Activated naive CD4-positive, alpha-beta T cell treated with anti-CD3 and anti-CD28 coated beads, Interleukin-2, amount 50 U/mL, for 24 hours (primary cell): ENCODE data around the gene C4orf17.
"Not testable (repeated sequence)": the region's sequence is repeated elsewhere in the genome, so short reads cannot be mapped to it uniquely, and the experiment has no call there.

Experiments used
- H3K27ac Mint-ChIP-seq: one replicate; pipeline ENCODE4 v1.8.0; 2021; ENCODE audit warnings: mild to moderate bottlenecking, mixed read lengths
- H3K27me3 Mint-ChIP-seq: one replicate; pipeline ENCODE4 v1.8.0; 2021; ENCODE audit warnings: mixed read lengths
- H3K36me3 Mint-ChIP-seq: one replicate; pipeline ENCODE4 v1.8.0; 2021; ENCODE audit warnings: mixed read lengths
- H3K4me1 Mint-ChIP-seq: one replicate; pipeline ENCODE4 v1.8.0; 2021; ENCODE audit warnings: mixed read lengths
- H3K4me3 Mint-ChIP-seq: one replicate; pipeline ENCODE4 v1.8.0; 2021; ENCODE audit warnings: mild to moderate bottlenecking, mixed read lengths
- H3K9me3 Mint-ChIP-seq: one replicate; pipeline ENCODE4 v1.8.0; 2021; ENCODE audit warnings: mixed read lengths

C4orf17 gene

GRCh38 chr4:99510721-99511120, at the start of gene C4orf17:
C4orf17 (plus strand) TSS chr4:99511021; CDS start chr4:99513082, 2,061 bp downstream.
- Mint-ChIP-seq H3K9me3 (peaks cover 6% of the 10 kb centered on the region), H3K27ac (peak within 1 kb of the TSS; percentile 30), H3K4me1 (peaks cover 47% of the 10 kb centered on the region), H3K4me3 (no peak within 1 kb of the TSS), H3K27me3 (no peaks in the 10 kb centered on the region), H3K36me3 (peaks cover 1% of the 10 kb centered on the region)

GRCh38 chr4:99461623-99462401, 49.0 kb upstream of the C4orf17 start:
- no peak overlapping the region for H3K4me3 Mint-ChIP-seq
- peaks cover 3% of the 10 kb centered on the region for H3K27me3 Mint-ChIP-seq
- no peaks in the 10 kb centered on the region for H3K4me1 Mint-ChIP-seq
- no peak overlapping the region for H3K27ac Mint-ChIP-seq
- H3K9me3 Mint-ChIP-seq: no peaks in the 10 kb centered on the region
- H3K36me3 Mint-ChIP-seq: no peaks in the 10 kb centered on the region

GRCh38 chr4:99462875-99463464, 47.9 kb upstream of the C4orf17 start:
- Mint-ChIP-seq H3K27ac (no peak overlapping the region), H3K27me3 (peaks cover 3% of the 10 kb centered on the region), H3K36me3 (no peaks in the 10 kb centered on the region), H3K4me3 (no peak overlapping the region), H3K4me1 (no peaks in the 10 kb centered on the region), H3K9me3 (no peaks in the 10 kb centered on the region)

- Mint-ChIP-seq H3K9me3 (no peaks in the 10 kb centered on the region), H3K36me3 (no peaks in the 10 kb centered on the region), H3K27me3 (peaks cover 5% of the 10 kb centered on the region), H3K4me3 (no peak overlapping the region), H3K27ac (no peak overlapping the region), H3K4me1 (peaks cover 3% of the 10 kb centered on the region)
Measured at GRCh38 chr4:99463566-99463965, 47.3 kb upstream of the C4orf17 start.

- H3K4me1 Mint-ChIP-seq: peaks cover 3% of the 10 kb centered on the region
- no peak overlapping the region for H3K27ac Mint-ChIP-seq
- H3K36me3 Mint-ChIP-seq: no peaks in the 10 kb centered on the region
- peaks cover 4% of the 10 kb centered on the region for H3K27me3 Mint-ChIP-seq
- H3K9me3 Mint-ChIP-seq: no peaks in the 10 kb centered on the region
- H3K4me3 Mint-ChIP-seq: no peak overlapping the region
Measured at GRCh38 chr4:99467887-99468286, 42.9 kb upstream of the C4orf17 start.

- Mint-ChIP-seq H3K27ac (no peak overlapping the region), H3K27me3 (peaks cover 4% of the 10 kb centered on the region), H3K4me1 (peaks cover 3% of the 10 kb centered on the region), H3K4me3 (no peak overlapping the region), H3K9me3 (no peaks in the 10 kb centered on the region), H3K36me3 (no peaks in the 10 kb centered on the region)
Measured at GRCh38 chr4:99468889-99469288, 41.9 kb upstream of the C4orf17 start.

- peaks cover 3% of the 10 kb centered on the region for H3K4me1 Mint-ChIP-seq
- H3K27me3 Mint-ChIP-seq: peaks cover 3% of the 10 kb centered on the region
- no peaks in the 10 kb centered on the region for H3K9me3 Mint-ChIP-seq
- no peaks in the 10 kb centered on the region for H3K36me3 Mint-ChIP-seq
- no peak overlapping the region for H3K4me3 Mint-ChIP-seq
- H3K27ac Mint-ChIP-seq: no peak overlapping the region
Measured at GRCh38 chr4:99471349-99471748, 39.5 kb upstream of the C4orf17 start.

- peaks cover 3% of the 10 kb centered on the region for H3K4me1 Mint-ChIP-seq
- H3K9me3 Mint-ChIP-seq: no peaks in the 10 kb centered on the region
- no peak overlapping the region for H3K27ac Mint-ChIP-seq
- H3K36me3 Mint-ChIP-seq: no peaks in the 10 kb centered on the region
- peaks cover 3% of the 10 kb centered on the region for H3K27me3 Mint-ChIP-seq
- H3K4me3 Mint-ChIP-seq: no peak overlapping the region
Measured at GRCh38 chr4:99471896-99472295, 38.9 kb upstream of the C4orf17 start.

- Mint-ChIP-seq H3K27me3 (peaks cover 3% of the 10 kb centered on the region), H3K9me3 (no peaks in the 10 kb centered on the region), H3K36me3 (no peaks in the 10 kb centered on the region), H3K27ac (no peak overlapping the region), H3K4me3 (no peak overlapping the region), H3K4me1 (peaks cover 3% of the 10 kb centered on the region)
Measured at GRCh38 chr4:99473131-99473530, 37.7 kb upstream of the C4orf17 start.

- Mint-ChIP-seq H3K27me3 (no peaks in the 10 kb centered on the region), H3K4me3 (no peak overlapping the region), H3K27ac (no peak overlapping the region), H3K4me1 (no peaks in the 10 kb centered on the region), H3K36me3 (peaks cover 9% of the 10 kb centered on the region), H3K9me3 (peaks cover 15% of the 10 kb centered on the region)
Measured at GRCh38 chr4:99483636-99484035, 27.2 kb upstream of the C4orf17 start.

- Mint-ChIP-seq H3K27ac (no peak overlapping the region), H3K4me3 (no peak overlapping the region), H3K9me3 (peaks cover 25% of the 10 kb centered on the region), H3K36me3 (peaks cover 9% of the 10 kb centered on the region), H3K27me3 (no peaks in the 10 kb centered on the region), H3K4me1 (no peaks in the 10 kb centered on the region)
Measured at GRCh38 chr4:99485212-99485611, 25.6 kb upstream of the C4orf17 start.

GRCh38 chr4:99486648-99487047, 24.2 kb upstream of the C4orf17 start:
- not testable (repeated sequence) for H3K27ac Mint-ChIP-seq, H3K4me3 Mint-ChIP-seq, H3K27me3 Mint-ChIP-seq, H3K36me3 Mint-ChIP-seq, H3K4me1 Mint-ChIP-seq
- H3K9me3 Mint-ChIP-seq: peaks cover 25% of the 10 kb centered on the region

- Mint-ChIP-seq H3K4me1 (no peaks in the 10 kb centered on the region), H3K4me3 (no peak overlapping the region), H3K36me3 (peaks cover 10% of the 10 kb centered on the region), H3K27ac (no peak overlapping the region), H3K27me3 (no peaks in the 10 kb centered on the region), H3K9me3 (peaks cover 23% of the 10 kb centered on the region)
Measured at GRCh38 chr4:99490286-99490685, 20.5 kb upstream of the C4orf17 start.

GRCh38 chr4:99504804-99505502, 5.9 kb upstream of the C4orf17 start:
- Mint-ChIP-seq H3K4me3 (no peak overlapping the region), H3K27ac (no peak overlapping the region), H3K4me1 (peaks cover 54% of the 10 kb centered on the region), H3K36me3 (no peaks in the 10 kb centered on the region), H3K9me3 (peaks cover 2% of the 10 kb centered on the region), H3K27me3 (no peaks in the 10 kb centered on the region)

- H3K4me1 Mint-ChIP-seq: peaks cover 65% of the 10 kb centered on the region
Measured at GRCh38 chr4:99506781-99507180, 4.0 kb upstream of the C4orf17 start.

GRCh38 chr4:99507349-99507748, 3.5 kb upstream of the C4orf17 start:
- Mint-ChIP-seq H3K36me3 (peaks cover 1% of the 10 kb centered on the region), H3K4me1 (peaks cover 65% of the 10 kb centered on the region), H3K4me3 (peak overlapping the region; percentile 66), H3K27me3 (no peaks in the 10 kb centered on the region), H3K27ac (peak overlapping the region; percentile 86), H3K9me3 (peaks cover 6% of the 10 kb centered on the region)

More at GRCh38 chr4:99506781-99507180, 4.0 kb upstream of the C4orf17 start:
- H3K36me3 Mint-ChIP-seq: no peaks in the 10 kb centered on the region
- peak overlapping the region; percentile 0 for H3K4me3 Mint-ChIP-seq
- peak overlapping the region; percentile 86 for H3K27ac Mint-ChIP-seq
- H3K9me3 Mint-ChIP-seq: peaks cover 6% of the 10 kb centered on the region
- no peaks in the 10 kb centered on the region for H3K27me3 Mint-ChIP-seq
